Esophagus squamous epithelium (tissue), 4 donors: ENCODE results near the gene ZSCAN4.

ENCODE experiments used
- POLR2A ChIP-seq, 4 donors: fragments of 450-650 bp; IDR thresholded peaks; one replicate each; pipeline ENCODE4 v1.6.1; 2017; ENCODE audit warnings: antibody characterized with exemption in 4 of 4, mild to moderate bottlenecking in 4 of 4, moderate library complexity in 3 of 4
- TF ChIP-seq, protein P1 (sequence below), 6 experiments: fragments of 450-650 bp in 4 of 6; fragments of 200-600 bp in 2 of 6; sonication (generic) in 2 of 6; IDR thresholded peaks; one replicate each; pipeline ENCODE4 v1.5.1; 2016 to 2019; ENCODE audit warnings: antibody characterized with exemption in 6 of 6, mild to moderate bottlenecking in 4 of 6, moderate library complexity in 4 of 6

DNA sequence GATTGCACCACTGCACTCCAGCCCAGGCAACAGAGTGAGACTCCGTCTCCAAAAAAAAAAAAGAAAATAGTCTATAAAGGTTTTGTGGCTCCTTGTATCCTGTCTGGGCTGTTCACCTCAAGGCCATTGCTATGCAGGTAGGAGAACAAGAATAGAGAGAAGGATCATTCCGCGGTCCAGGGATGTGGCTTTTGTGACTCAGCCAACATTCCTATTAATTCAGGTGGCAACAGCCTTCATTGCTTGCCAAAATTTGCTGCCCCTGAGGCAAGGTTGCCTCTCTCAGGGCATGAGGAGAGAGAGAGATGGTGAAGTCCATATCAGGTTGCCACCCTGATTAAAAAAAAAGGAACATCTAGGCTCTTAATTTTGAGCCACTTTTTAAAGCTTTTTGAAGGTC lies 21.0 kb downstream of the ZSCAN4 start:
- TF ChIP-seq, protein P1, sequence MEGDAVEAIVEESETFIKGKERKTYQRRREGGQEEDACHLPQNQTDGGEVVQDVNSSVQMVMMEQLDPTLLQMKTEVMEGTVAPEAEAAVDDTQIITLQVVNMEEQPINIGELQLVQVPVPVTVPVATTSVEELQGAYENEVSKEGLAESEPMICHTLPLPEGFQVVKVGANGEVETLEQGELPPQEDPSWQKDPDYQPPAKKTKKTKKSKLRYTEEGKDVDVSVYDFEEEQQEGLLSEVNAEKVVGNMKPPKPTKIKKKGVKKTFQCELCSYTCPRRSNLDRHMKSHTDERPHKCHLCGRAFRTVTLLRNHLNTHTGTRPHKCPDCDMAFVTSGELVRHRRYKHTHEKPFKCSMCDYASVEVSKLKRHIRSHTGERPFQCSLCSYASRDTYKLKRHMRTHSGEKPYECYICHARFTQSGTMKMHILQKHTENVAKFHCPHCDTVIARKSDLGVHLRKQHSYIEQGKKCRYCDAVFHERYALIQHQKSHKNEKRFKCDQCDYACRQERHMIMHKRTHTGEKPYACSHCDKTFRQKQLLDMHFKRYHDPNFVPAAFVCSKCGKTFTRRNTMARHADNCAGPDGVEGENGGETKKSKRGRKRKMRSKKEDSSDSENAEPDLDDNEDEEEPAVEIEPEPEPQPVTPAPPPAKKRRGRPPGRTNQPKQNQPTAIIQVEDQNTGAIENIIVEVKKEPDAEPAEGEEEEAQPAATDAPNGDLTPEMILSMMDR (IDR thresholded peaks at IDR 0.05), result no peak
- no peak for TF ChIP-seq POLR2A (IDR thresholded peaks at IDR 0.05)
